ENCODE data around the gene TP53I11. TPM values are rescaled to one million over a fixed set of nuclear protein-coding genes. Genes with fewer than 3 reads are reported as not detected.

Gene TP53I11
- total RNA-seq, result 13.8 TPM

GRCh38 chr11:44950625-44951476 lies at the start of gene TP53I11:
TSS of gene TP53I11 (minus strand) at chr11:44950883. CDS start at chr11:44938335, 12,548 bp downstream.

Other genes with a start within 250 kb of the TP53I11 start
- 13.6 TPM for gene TSPAN18, start 223.9 kb downstream of the TP53I11 start, total RNA-seq
- gene PRDM11, start 195.8 kb upstream of the TP53I11 start, total RNA-seq, result 10.1 TPM